ENCODE measurements around the gene MROH2A.

The MROH2A gene

DNA sequence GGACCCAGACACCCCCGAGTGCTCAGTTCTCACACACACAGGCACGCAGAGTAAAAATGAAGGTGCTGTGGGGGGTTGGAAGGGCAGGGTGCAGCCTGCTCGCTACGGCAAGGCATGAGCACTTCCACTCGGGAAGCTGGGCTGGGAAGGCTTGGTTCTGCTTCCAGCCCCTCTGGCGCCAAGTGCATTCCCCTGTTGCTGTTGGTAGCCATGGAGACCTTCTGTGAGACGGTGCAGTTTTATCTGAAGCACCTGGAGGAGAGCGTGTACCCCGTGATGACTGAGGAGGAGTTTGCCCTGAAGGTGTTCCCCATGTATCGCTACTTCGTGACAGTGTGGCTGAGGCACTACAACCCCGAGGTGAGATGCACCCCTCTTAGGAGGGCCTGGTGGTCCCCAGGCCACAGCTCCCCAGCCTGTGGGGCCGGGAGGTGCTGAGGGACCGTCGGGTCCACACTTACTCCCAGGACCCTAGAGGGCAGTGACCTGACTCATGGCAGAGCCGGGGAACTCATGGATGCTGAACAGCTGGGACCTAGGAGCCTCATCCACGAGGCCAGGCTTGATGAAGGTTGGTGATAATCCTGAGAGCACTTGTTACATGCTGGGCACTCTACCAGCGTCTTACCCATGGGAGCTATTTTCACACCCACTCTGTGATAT lies 15.5 kb downstream of the MROH2A start:
- no peak for TF ChIP-seq CTCF (IDR thresholded peaks at IDR 0.05)

GRCh38 chr2:233794128-233794658 lies 16.1 kb downstream of the MROH2A start:
- TF ChIP-seq CTCF (IDR thresholded peaks at IDR 0.05) = no peak

- TF ChIP-seq CTCF (IDR thresholded peaks at IDR 0.05) = no peak
Observed at GRCh38 chr2:233795735-233796171, 17.6 kb downstream of the MROH2A start.

DNA sequence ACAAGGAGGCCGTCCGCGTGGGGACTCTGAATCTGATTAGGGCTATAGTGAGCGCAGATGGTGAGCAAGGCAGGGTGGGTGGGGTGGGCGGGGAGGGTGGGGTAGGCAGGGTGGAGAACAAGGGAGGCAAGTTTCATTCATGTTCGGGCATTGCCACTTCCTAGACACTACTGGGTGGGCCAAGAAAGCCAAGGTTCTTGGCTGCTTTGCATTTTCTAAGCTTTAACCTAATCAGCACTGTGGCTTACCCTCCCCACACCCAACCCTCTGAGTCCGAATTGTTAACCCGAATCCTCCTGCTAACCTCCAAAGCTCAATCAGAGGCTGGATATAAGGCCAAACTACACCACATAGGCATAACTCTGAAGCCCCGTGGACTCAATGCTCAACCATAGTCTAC lies 18.1 kb downstream of the MROH2A start:
- TF ChIP-seq CTCF (IDR thresholded peaks at IDR 0.05) = no peak

- no peak for TF ChIP-seq CTCF (IDR thresholded peaks at IDR 0.05)
Observed at GRCh38 chr2:233798335-233799086, 20.4 kb downstream of the MROH2A start.

- TF ChIP-seq CTCF (IDR thresholded peaks at IDR 0.05) = no peak
Observed at GRCh38 chr2:233799087-233799665, 21.0 kb downstream of the MROH2A start.

- no peak for TF ChIP-seq CTCF (IDR thresholded peaks at IDR 0.05)
Observed at GRCh38 chr2:233799716-233800115, 21.6 kb downstream of the MROH2A start.
